GM12878 (cell line): ENCODE measurements around the gene PRKAG2. TPM values are rescaled to one million over a fixed set of nuclear protein-coding genes. Genes with fewer than 3 reads are reported as not detected.

Experiments
- ATAC-seq: fragments of 200-7000 bp; cut with Tn5 transposase; 3 replicates; pipeline ENCODE4 v1.9.1; 2020; ENCODE audit warnings: mild to moderate bottlenecking, moderate library complexity
- BruUV-seq: library from RNA; stranded (reverse); fragments of 400-500 nt; replicated peaks from 2 replicates; lab custom pipeline; 2021; lab: Mats Ljungman, UMichigan
- CTCF ChIA-PET: fragments of 300-600 bp; sonication (Branson Sonifier 250); formaldehyde crosslinking; extraction: SDS; loops from one replicate; lab custom pipeline; 2021; ENCODE audit warnings: inconsistent platforms; lab: Yijun Ruan, JAX
- POLR2A ChIA-PET: fragments of 350-600 bp; formaldehyde crosslinking; extraction: SDS; loops from one replicate; lab custom pipeline; 2021; ENCODE audit warnings: inconsistent platforms; lab: Charles Lee
- RAD21 ChIA-PET: fragments of 300-600 bp; sonication (Branson Sonifier 250); formaldehyde crosslinking; loops from one replicate; lab custom pipeline; 2023; ENCODE audit warnings: antibody characterized with exemption; ENCODE audit not compliant: unreplicated experiment; lab: Charles Lee
- SMC1A ChIA-PET: fragments of 300-600 bp; sonication (Branson Sonifier 250); formaldehyde crosslinking; loops from one replicate; lab custom pipeline; 2023; ENCODE audit not compliant: unreplicated experiment, uncharacterized antibody; lab: Charles Lee
- DNase-seq: peaks from one replicate; pipeline ENCODE4 v3.0.0-alpha.2; 2011; ENCODE audit warnings: low read depth, low spot score
- FAIRE-seq: peaks from 3 replicates; lab custom pipeline; 2011; peaks lifted over from hg19 to GRCh38; lab: Jason Lieb, UNC
- H2AFZ ChIP-seq: 2 replicates; pipeline ENCODE4 v1.6.0; 2011; ENCODE audit warnings: low read depth, low read length, control low read depth; ENCODE audit not compliant: control insufficient read depth
- H3K27ac ChIP-seq: 2 replicates; pipeline ENCODE4 v1.5.1; 2011; ENCODE audit warnings: control low read depth; ENCODE audit not compliant: control insufficient read depth, insufficient read depth
- H3K27me3 ChIP-seq, 2 experiments: replicated peaks in 1 of 2; 2 replicates each; pipeline versions ENCODE4 v1.6.0 to v1.6.1; 2011; ENCODE audit warnings: low read length in 1 of 2; ENCODE audit not compliant: control insufficient read depth in 2 of 2, insufficient read depth in 2 of 2
- H3K36me3 ChIP-seq, 2 experiments: 2 replicates each; pipeline ENCODE4 v1.5.1; 2011; ENCODE audit warnings: low read length in 1 of 2; ENCODE audit not compliant: control insufficient read depth in 2 of 2, insufficient read depth in 2 of 2
- H3K4me1 ChIP-seq: 2 replicates; pipeline ENCODE4 v1.6.1; 2011; ENCODE audit warnings: mild to moderate bottlenecking, low read length, moderate library complexity, mixed read lengths; ENCODE audit not compliant: control insufficient read depth, insufficient read depth
- H3K4me2 ChIP-seq: 2 replicates; pipeline ENCODE4 v1.6.0; 2011; ENCODE audit warnings: control low read depth; ENCODE audit not compliant: control insufficient read depth, insufficient read depth
- H3K4me3 ChIP-seq: fragments of 200-600 bp; sonication (generic); 2 replicates; pipeline ENCODE4 v1.5.1; 2016
- H3K79me2 ChIP-seq: 2 replicates; pipeline ENCODE4 v1.6.0; 2011; ENCODE audit warnings: low read length; ENCODE audit not compliant: control insufficient read depth, insufficient read depth
- H3K9ac ChIP-seq: 2 replicates; pipeline ENCODE4 v1.8.0; 2011; ENCODE audit warnings: low read length, control low read depth, mixed read lengths; ENCODE audit not compliant: control insufficient read depth, insufficient read depth
- H3K9me3 ChIP-seq: replicated peaks from 3 replicates; pipeline ENCODE4 v1.5.1; 2011; ENCODE audit warnings: mild to moderate bottlenecking, low read length; ENCODE audit not compliant: control insufficient read depth, insufficient read depth
- H4K20me1 ChIP-seq: 2 replicates; pipeline ENCODE4 v1.6.0; 2011; ENCODE audit not compliant: control insufficient read depth, insufficient read depth
- BHLHE40 ChIP-seq, 2 experiments: fragments of 450-650 bp in 1 of 2; IDR thresholded peaks; 2 replicates each; pipeline ENCODE4 v1.6.1; 2011 to 2017; ENCODE audit warnings: low read depth in 2 of 2, borderline replicate concordance in 1 of 2, improper control_type of control experiment in 1 of 2, low read length in 1 of 2, mild to moderate bottlenecking in 1 of 2
- CEBPB ChIP-seq, 2 experiments: fragments of 150-350 bp in 1 of 2; IDR thresholded peaks; 2 replicates each; pipeline ENCODE4 v1.6.1; 2012 to 2014; ENCODE audit warnings: low read depth in 2 of 2, low read length in 2 of 2, borderline replicate concordance in 1 of 2, inconsistent platforms in 1 of 2
- CHD4 ChIP-seq: fragments of 200-600 bp; sonication (generic); IDR thresholded peaks from 2 replicates; pipeline ENCODE4 v1.6.1; 2016; ENCODE audit warnings: mild to moderate bottlenecking
- IRF3 ChIP-seq: fragments of 450-650 bp; IDR thresholded peaks from 2 replicates; pipeline ENCODE4 v1.6.1; 2014; ENCODE audit warnings: mild to moderate bottlenecking
- KAT2A ChIP-seq: conservative IDR thresholded peaks from 2 replicates; pipeline ENCODE4 v1.6.1; 2011; ENCODE audit warnings: low read depth, low read length; ENCODE audit not compliant: control insufficient read depth
- LARP7 ChIP-seq: fragments of 450-650 bp; IDR thresholded peaks from 2 replicates; pipeline ENCODE4 v1.6.1; 2017; ENCODE audit warnings: mild to moderate bottlenecking
- RFX5 ChIP-seq: IDR thresholded peaks from 2 replicates; pipeline ENCODE4 v1.6.1; 2011; ENCODE audit warnings: low read depth, low read length, improper control_type of control experiment
- RUNX3 ChIP-seq: IDR thresholded peaks from 2 replicates; pipeline ENCODE4 v1.6.1; 2012; ENCODE audit warnings: low read length, inconsistent platforms
- TARDBP ChIP-seq: IDR thresholded peaks from 2 replicates; pipeline ENCODE4 v1.6.1; 2016; ENCODE audit warnings: borderline replicate concordance
- ZNF24 ChIP-seq: fragments of 450-650 bp; IDR thresholded peaks from 2 replicates; pipeline ENCODE4 v1.6.1; 2017; ENCODE audit warnings: antibody characterized with exemption, mild to moderate bottlenecking
- ZNF622 ChIP-seq: fragments of 450-650 bp; IDR thresholded peaks from 2 replicates; pipeline ENCODE4 v1.6.1; 2017; ENCODE audit warnings: mild to moderate bottlenecking, inconsistent platforms
- WGBS: methylation state at CpG from one replicate; pipeline ENCODE4 v1.1.6; 2016; ENCODE audit warnings: low lambda C conversion rate; ENCODE audit not compliant: insufficient replicate concordance, insufficient coverage; ENCODE audit errors: missing lambda C conversion rate; 5-methylcytosine and 5-hydroxymethylcytosine counted together
- in situ Hi-C: fragments of 300-500 bp; cut with MboI; formaldehyde crosslinking; loops from 9 replicates; pipeline ENCODE4 v1.14.3; 2018; ENCODE audit warnings: mixed read lengths
- intact Hi-C: fragments of 100-400 bp; cut with micrococcal nuclease; formaldehyde crosslinking; loops from one replicate; pipeline ENCODE4 v1.14.2; 2022; ENCODE audit not compliant: unreplicated experiment
- polyA plus RNA-seq, 11 experiments: library from polyadenylated mRNA; depleted of rRNA in 4 of 11; unstranded in 6 of 11; stranded (reverse) in 5 of 11; fragments of >200 nt; fragmentation: Nextera tagmentation in 4 of 11; fragmentation: Illumina TruSeq in 1 of 11; extraction: Ambion mirVana in 4 of 11; extraction: Trizol in 1 of 11; gene quantifications; 1 replicate in 1 of 11; 2 replicates in 10 of 11; pipeline versions ENCODE4 v1.2.1 to v1.2.3, GENCODE V29; 2011 to 2016; ENCODE audit warnings: inconsistent platforms in 2 of 11, missing spikeins in 2 of 11, low read depth in 1 of 11
- total RNA-seq, 4 experiments: library from RNA; depleted of rRNA in 3 of 4; stranded (reverse); fragments of >200 nt in 3 of 4; fragmentation: Illumina TruSeq in 1 of 4; extraction: Trizol in 1 of 4; gene quantifications; 2 replicates each; pipeline versions ENCODE4 v1.2.1 to v1.2.3, GENCODE V29; 2013 to 2021
- TF ChIP-seq, protein P1 (sequence below): fragments of 150-350 bp; IDR thresholded peaks from 2 replicates; pipeline ENCODE4 v1.6.1; 2016; ENCODE audit warnings: low read depth, low read length
- TF ChIP-seq, protein P2 (sequence below): IDR thresholded peaks from 2 replicates; pipeline ENCODE4 v1.6.1; 2012; ENCODE audit warnings: low read depth, low read length, improper control_type of control experiment
- TF ChIP-seq, protein P3 (sequence below): fragments of 450-650 bp; conservative IDR thresholded peaks from 2 replicates; pipeline ENCODE4 v1.6.1; 2017; ENCODE audit warnings: mild to moderate bottlenecking, moderate library complexity

PRKAG2 gene
- total and polyA plus RNA-seq, 10 of the 15 experiments (the other 5 are each of a cell fraction or from before 2014, with no cell fraction given) = 3.4 to 8.9 (median 6.8) TPM

DNA sequence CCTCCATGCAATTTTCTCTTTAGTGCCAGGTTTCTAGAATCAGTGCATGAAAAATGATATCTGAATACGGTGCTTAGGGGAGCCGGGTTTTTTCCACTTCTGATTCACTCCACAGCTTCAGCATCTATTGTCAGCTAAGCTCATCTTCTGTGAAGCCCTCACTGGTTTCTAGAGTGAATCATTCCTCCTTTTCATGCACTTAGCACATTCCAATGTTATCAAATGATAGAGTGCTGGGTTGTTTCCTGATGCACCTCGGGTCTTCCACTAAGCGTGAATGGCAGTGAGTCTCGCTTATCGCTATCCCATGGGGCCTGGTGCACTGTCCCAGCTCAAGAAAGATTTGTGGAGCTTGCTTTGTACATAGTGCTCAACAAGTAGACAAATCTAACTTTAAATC lies 186.3 kb downstream of the PRKAG2 start:
- SMC1A ChIA-PET = no interaction called here
- 65% methylated on average over 6 of the region's 6 CpGs for WGBS

More for the DNA sequence above, 186.3 kb downstream of the PRKAG2 start:
- Histone ChIP-seq H3K36me3 (no peaks in the 10 kb centered on the region), H3K4me3 (no peak overlapping the region), H3K27ac (no peak overlapping the region), H2AFZ (no peak overlapping the region), H3K4me2 (no peak overlapping the region), H3K9me3 (no peaks in the 10 kb centered on the region), H3K9ac (no peak overlapping the region), H3K27me3 (no peaks in the 10 kb centered on the region), H4K20me1 (no peaks in the 10 kb centered on the region), H3K4me1 (no peaks in the 10 kb centered on the region), H3K79me2 (no peaks in the 10 kb centered on the region)
- in situ Hi-C loops = no loop called here
- CTCF ChIA-PET = interaction anchor here (1.0 kb wide), 1 partner anchor 365 kb away, joined by 3 read pairs; no protein-coding TSS in a partner anchor
- RAD21 ChIA-PET = no interaction called here
- ATAC-seq (no peak), DNase-seq (no peak), FAIRE-seq (no peak)
- intact Hi-C loops = no loop called here
- POLR2A ChIA-PET = no interaction called here
- TF ChIP-seq RUNX3 (no peak), IRF3 (no peak), TARDBP (no peak), ZNF24 (no peak), LARP7 (no peak), CEBPB (IDR thresholded peaks at IDR 0.05; ENCODE audit: borderline replicate concordance in 1 of 2, low read depth in 2 of 2, low read length in 2 of 2) (no peak), CHD4 (no peak), RFX5 (no peak), BHLHE40 (IDR thresholded peaks at IDR 0.05; ENCODE audit: borderline replicate concordance in 1 of 2, low read depth in 2 of 2, low read length in 1 of 2) (no peak), ZNF622 (no peak), KAT2A (no peak)
- TF ChIP-seq, protein P1, sequence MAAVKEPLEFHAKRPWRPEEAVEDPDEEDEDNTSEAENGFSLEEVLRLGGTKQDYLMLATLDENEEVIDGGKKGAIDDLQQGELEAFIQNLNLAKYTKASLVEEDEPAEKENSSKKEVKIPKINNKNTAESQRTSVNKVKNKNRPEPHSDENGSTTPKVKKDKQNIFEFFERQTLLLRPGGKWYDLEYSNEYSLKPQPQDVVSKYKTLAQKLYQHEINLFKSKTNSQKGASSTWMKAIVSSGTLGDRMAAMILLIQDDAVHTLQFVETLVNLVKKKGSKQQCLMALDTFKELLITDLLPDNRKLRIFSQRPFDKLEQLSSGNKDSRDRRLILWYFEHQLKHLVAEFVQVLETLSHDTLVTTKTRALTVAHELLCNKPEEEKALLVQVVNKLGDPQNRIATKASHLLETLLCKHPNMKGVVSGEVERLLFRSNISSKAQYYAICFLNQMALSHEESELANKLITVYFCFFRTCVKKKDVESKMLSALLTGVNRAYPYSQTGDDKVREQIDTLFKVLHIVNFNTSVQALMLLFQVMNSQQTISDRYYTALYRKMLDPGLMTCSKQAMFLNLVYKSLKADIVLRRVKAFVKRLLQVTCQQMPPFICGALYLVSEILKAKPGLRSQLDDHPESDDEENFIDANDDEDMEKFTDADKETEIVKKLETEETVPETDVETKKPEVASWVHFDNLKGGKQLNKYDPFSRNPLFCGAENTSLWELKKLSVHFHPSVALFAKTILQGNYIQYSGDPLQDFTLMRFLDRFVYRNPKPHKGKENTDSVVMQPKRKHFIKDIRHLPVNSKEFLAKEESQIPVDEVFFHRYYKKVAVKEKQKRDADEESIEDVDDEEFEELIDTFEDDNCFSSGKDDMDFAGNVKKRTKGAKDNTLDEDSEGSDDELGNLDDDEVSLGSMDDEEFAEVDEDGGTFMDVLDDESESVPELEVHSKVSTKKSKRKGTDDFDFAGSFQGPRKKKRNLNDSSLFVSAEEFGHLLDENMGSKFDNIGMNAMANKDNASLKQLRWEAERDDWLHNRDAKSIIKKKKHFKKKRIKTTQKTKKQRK = no peak
- TF ChIP-seq, protein P2, sequence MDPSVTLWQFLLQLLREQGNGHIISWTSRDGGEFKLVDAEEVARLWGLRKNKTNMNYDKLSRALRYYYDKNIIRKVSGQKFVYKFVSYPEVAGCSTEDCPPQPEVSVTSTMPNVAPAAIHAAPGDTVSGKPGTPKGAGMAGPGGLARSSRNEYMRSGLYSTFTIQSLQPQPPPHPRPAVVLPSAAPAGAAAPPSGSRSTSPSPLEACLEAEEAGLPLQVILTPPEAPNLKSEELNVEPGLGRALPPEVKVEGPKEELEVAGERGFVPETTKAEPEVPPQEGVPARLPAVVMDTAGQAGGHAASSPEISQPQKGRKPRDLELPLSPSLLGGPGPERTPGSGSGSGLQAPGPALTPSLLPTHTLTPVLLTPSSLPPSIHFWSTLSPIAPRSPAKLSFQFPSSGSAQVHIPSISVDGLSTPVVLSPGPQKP = no peak
- TF ChIP-seq, protein P3, sequence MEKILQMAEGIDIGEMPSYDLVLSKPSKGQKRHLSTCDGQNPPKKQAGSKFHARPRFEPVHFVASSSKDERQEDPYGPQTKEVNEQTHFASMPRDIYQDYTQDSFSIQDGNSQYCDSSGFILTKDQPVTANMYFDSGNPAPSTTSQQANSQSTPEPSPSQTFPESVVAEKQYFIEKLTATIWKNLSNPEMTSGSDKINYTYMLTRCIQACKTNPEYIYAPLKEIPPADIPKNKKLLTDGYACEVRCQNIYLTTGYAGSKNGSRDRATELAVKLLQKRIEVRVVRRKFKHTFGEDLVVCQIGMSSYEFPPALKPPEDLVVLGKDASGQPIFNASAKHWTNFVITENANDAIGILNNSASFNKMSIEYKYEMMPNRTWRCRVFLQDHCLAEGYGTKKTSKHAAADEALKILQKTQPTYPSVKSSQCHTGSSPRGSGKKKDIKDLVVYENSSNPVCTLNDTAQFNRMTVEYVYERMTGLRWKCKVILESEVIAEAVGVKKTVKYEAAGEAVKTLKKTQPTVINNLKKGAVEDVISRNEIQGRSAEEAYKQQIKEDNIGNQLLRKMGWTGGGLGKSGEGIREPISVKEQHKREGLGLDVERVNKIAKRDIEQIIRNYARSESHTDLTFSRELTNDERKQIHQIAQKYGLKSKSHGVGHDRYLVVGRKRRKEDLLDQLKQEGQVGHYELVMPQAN = no peak
- BruUV-seq = no TSS peak
